Left lung (tissue), 10 donors: ENCODE data around the gene ROBO1. TPM values are rescaled to one million over a fixed set of nuclear protein-coding genes. Genes with fewer than 3 reads are reported as not detected.

Source experiments
- ATAC-seq: fragments of 200-7000 bp; cut with Tn5 transposase; one replicate; pipeline ENCODE4 v1.9.1; 2020; ENCODE audit warnings: moderate library complexity
- DNase-seq, 4 donors: peaks; one replicate each; pipeline ENCODE4 v3.0.0-alpha.2; 2013 to 2020
- H3K27ac ChIP-seq, 2 donors: fragments of 200-600 bp; sonication (generic) in 1 of 2; one replicate each; pipeline versions ENCODE4 v1.5.0 to v1.8.0; 2020 to 2021
- H3K27me3 ChIP-seq, 2 donors: fragments of 200-600 bp; sonication (generic) in 1 of 2; one replicate each; pipeline versions ENCODE4 v1.5.0 to v1.8.0; 2020 to 2021
- H3K36me3 ChIP-seq, 2 donors: fragments of 200-600 bp; sonication (generic) in 1 of 2; one replicate each; pipeline versions ENCODE4 v1.5.0 to v1.8.0; 2020 to 2021
- H3K4me1 ChIP-seq, 2 donors: fragments of 200-600 bp; one replicate each; pipeline ENCODE4 v1.8.0; 2021
- H3K4me3 ChIP-seq, 2 donors: fragments of 200-600 bp; sonication (generic) in 1 of 2; one replicate each; pipeline versions ENCODE4 v1.5.0 to v1.8.0; 2020 to 2021; ENCODE audit warnings: mild to moderate bottlenecking in 1 of 2
- H3K9me3 ChIP-seq, 2 donors: fragments of 200-600 bp; sonication (generic) in 1 of 2; one replicate each; pipeline versions ENCODE4 v1.5.0 to v1.8.0; 2020 to 2021
- CTCF ChIP-seq, 2 donors: fragments of 200-600 bp; sonication (generic) in 1 of 2; IDR thresholded peaks; one replicate each; pipeline versions ENCODE4 v1.5.0 to v1.8.0; 2021; ENCODE audit warnings: antibody characterized with exemption in 2 of 2
- intact Hi-C, 2 donors: fragments of 100-400 bp; cut with DNase I; formaldehyde crosslinking; loops; one replicate each; pipeline versions ENCODE4 v1.11.2 to v1.14.2; 2022
- polyA plus RNA-seq, 6 donors: library from polyadenylated mRNA; unstranded; fragments of 120-200 nt; gene quantifications; one replicate each; pipeline ENCODE4 v1.2.1, GENCODE V29; 2013; ENCODE audit not compliant: insufficient read length in 6 of 6
- total RNA-seq, 2 donors: library from RNA; stranded (reverse); fragmentation: NEBNext Ultra II Directional; extraction: Animal tissue kit (Norgen Biotek cat#: 25700); gene quantifications; one replicate each; pipeline ENCODE4 v1.2.1, GENCODE V29; 2021
- donor health status: DM: no; HTN: yes; CAD: no.
- donor health status: DM: no; HTN: no; CAD: no.

The ROBO1 gene
- total and polyA plus RNA-seq, 8 donors, result 20.3 to 134 (median 102) TPM

- TF ChIP-seq CTCF (IDR thresholded peaks at IDR 0.05), result no peak
- ATAC-seq (no peak), DNase-seq (no peak)
- Histone ChIP-seq H3K4me1 (no peaks in the 10 kb centered on the region), H3K4me3 (no peak overlapping the region), H3K27me3 (no peaks in the 10 kb centered on the region), H3K36me3 (no peaks in the 10 kb centered on the region), H3K9me3 (no peaks in the 10 kb centered on the region), H3K27ac (no peak overlapping the region)
- intact Hi-C loops, result no loop called here
These were observed 1101.9 kb downstream of the ROBO1 start for GRCh38 chr3:78665776-78666469.

GRCh38 chr3:78665101-78665500 lies 1102.7 kb downstream of the ROBO1 start:
- intact Hi-C loops, result no loop called here
- H3K36me3 ChIP-seq, result no peaks in the 10 kb centered on the region
- H3K4me3 ChIP-seq, result no peak overlapping the region
- ATAC-seq, result no peak
- no peaks in the 10 kb centered on the region for H3K9me3 ChIP-seq
- TF ChIP-seq CTCF (IDR thresholded peaks at IDR 0.05), result no peak
- DNase-seq, result no peak
- H3K4me1 ChIP-seq, result no peaks in the 10 kb centered on the region
- no peak overlapping the region for H3K27ac ChIP-seq
- no peaks in the 10 kb centered on the region for H3K27me3 ChIP-seq

- no peak for TF ChIP-seq CTCF (IDR thresholded peaks at IDR 0.05)
These were observed 1106.8 kb downstream of the ROBO1 start for GRCh38 chr3:78660957-78661356.

GRCh38 chr3:78659386-78659987 lies 1108.3 kb downstream of the ROBO1 start:
- TF ChIP-seq CTCF (IDR thresholded peaks at IDR 0.05), result peak; percentile 44 to 46
- peak; percentile 27 for ATAC-seq
- no peaks in the 10 kb centered on the region for H3K27me3 ChIP-seq
- H3K27ac ChIP-seq, result no peak overlapping the region
- intact Hi-C loops, result loop anchor here in 1 of 2 donors (10.0 kb wide), 1 partner anchor 375 kb away; no protein-coding TSS in a partner anchor
- H3K36me3 ChIP-seq, result no peaks in the 10 kb centered on the region
- no peak overlapping the region for H3K4me3 ChIP-seq
- H3K9me3 ChIP-seq, result no peaks in the 10 kb centered on the region
- DNase-seq, result peak in 1 of 4 donors; percentile 56
- H3K4me1 ChIP-seq, result no peaks in the 10 kb centered on the region

More at GRCh38 chr3:78660957-78661356, 1106.8 kb downstream of the ROBO1 start:
- Histone ChIP-seq H3K9me3 (no peaks in the 10 kb centered on the region), H3K27me3 (no peaks in the 10 kb centered on the region), H3K4me3 (no peak overlapping the region), H3K27ac (no peak overlapping the region), H3K36me3 (no peaks in the 10 kb centered on the region), H3K4me1 (no peaks in the 10 kb centered on the region)
- ATAC-seq (no peak), DNase-seq (peak in 1 of 4 donors; percentile 19)
- intact Hi-C loops, result no loop called here

GRCh38 chr3:78647726-78648125 lies 1120.1 kb downstream of the ROBO1 start:
- no peak for DNase-seq
- no peak for ATAC-seq
- H3K9me3 ChIP-seq, result no peaks in the 10 kb centered on the region
- no peaks in the 10 kb centered on the region for H3K27me3 ChIP-seq
- H3K4me3 ChIP-seq, result no peak overlapping the region
- peaks cover 0 to 7% of the 10 kb centered on the region in 2 donors for H3K4me1 ChIP-seq
- no peak for TF ChIP-seq CTCF (IDR thresholded peaks at IDR 0.05)
- H3K27ac ChIP-seq, result no peak overlapping the region
- H3K36me3 ChIP-seq, result no peaks in the 10 kb centered on the region
- intact Hi-C loops, result no loop called here
